GM08714 (cell line): ENCODE results near the gene HNF4A.

Source experiments
- H3K4me3 ChIP-seq: fragments of 200-500 bp; sonication (Bioruptor generic); 2 replicates; pipeline ENCODE4 v1.5.1; 2014; ENCODE audit warnings: mild to moderate bottlenecking, low read length, inconsistent platforms
- ZNF274 ChIP-seq: IDR thresholded peaks from 2 replicates; pipeline ENCODE4 v1.6.1; 2012; ENCODE audit warnings: mild to moderate bottlenecking, low read depth, low read length

HNF4A gene

DNA sequence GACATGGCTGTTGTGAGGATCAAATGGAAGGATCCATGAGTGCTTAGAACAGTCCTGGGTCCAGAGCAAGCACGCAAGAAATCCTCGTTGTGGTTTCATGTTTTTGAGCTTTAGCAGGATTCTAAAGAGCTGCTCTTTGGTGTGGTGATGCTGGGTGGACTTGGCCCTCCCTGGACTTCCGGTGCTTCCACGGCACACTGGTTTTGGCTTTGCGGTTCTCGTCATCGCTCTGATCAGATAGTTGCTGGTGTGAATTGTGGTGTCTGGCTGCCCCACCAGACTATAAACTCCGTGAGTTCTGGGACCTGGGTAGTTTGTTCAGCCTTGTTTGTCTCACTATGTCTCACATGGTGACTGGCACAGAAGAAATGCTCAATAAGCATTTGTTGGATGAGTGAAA is 3.3 kb downstream of the HNF4A start:
- no peak overlapping the region for H3K4me3 ChIP-seq
- TF ChIP-seq ZNF274, result no peak

DNA sequence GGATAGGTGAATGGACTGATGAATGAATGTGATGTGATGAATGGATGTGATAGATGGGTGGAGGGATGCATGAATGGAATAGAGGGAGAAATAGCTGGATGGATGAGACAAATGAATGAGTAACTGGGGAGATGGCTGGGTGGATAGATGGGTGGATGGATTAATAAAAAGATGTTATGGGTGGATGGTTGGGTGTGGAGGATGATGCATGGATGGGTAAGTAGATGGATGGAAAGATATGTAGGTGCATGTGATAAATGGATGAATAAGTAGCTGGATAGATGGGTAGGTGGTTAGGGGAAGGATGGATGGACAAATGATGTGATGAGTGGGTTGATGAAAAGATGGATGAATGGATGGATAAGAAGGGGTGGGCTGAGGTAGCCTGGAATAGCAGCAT is 4.7 kb downstream of the HNF4A start:
- no peak for TF ChIP-seq ZNF274
- no peak overlapping the region for H3K4me3 ChIP-seq

DNA sequence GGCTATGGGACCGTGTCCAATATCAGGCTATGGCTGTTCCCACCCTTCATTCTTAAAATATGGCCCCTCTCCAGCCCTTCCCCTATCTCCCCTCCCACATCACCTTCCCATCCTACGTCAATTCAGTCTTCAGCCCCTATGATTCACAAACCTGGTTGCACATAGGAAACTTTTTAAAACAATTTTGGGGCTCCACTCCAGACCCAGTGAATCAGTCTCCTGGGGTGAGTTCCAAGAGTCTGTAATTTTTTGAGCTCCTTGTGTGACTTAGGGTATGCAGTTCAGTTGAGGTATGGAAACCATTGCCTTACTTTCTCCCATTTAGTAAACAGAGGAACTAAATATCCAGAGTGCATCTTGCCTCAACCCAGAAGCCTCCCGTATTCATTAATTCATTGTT is 5.5 kb downstream of the HNF4A start:
- TF ChIP-seq ZNF274, result no peak
- no peak overlapping the region for H3K4me3 ChIP-seq

DNA sequence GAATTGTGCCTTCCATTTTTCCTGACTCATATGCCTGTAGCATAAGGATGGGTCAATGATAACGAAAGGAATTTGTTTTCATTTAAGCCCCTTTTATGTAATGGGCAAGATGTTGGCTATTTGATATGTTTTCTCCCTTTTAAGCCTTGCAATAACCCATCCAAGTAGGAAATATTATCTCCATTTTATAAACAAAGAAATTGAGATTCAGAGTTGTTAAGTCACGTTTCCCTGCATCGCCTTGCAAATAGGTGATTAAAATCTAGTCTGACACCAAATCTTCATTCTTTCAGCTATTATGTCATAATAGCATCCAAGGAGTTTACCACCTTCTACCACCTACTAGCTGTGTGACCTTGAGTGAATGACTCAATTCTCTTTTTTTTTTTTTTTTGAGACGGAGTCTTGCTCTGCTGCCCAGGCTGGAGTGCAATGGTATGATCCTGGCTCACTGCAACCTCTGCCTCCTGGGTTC is 7.0 kb downstream of the HNF4A start:
- no peak for TF ChIP-seq ZNF274
- no peak overlapping the region for H3K4me3 ChIP-seq

DNA sequence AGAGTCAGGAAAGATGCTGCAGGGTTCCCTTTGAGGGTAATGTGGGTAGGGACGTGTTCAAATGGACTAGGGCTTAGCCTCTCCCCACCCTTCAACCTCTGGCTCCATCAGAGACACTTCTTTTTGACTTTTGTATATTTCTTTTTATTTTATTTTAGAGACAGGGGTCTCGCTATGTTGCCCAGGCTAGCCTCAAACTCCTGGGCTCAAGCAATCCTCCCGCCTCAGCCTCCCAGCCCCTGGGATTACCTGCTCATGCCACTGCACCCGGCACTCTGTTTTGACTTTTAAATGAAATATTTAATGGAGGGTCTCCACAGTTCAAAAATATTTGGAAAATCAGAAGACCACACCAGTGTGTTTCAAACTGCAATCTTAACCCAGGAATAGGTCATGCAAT is 8.6 kb downstream of the HNF4A start:
- no peak overlapping the region for H3K4me3 ChIP-seq
- no peak for TF ChIP-seq ZNF274

DNA sequence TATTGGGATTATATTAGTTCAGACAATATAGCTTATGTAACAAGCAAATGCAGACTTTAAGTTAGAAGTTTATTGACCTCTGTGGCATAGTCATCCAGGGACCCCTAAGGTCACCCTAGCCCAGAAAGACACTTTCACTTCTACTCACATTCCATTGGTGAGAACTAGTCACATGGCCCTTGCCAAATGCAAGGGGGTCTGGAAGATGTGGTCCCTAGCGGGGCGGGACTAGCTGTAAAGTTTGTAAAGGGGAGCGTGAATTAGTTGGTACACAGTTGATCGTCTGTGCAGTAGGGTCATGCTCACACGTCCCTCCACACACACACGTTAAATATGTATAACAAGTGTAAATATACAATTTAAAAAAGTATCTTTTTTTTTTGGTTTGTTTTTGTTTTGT is 9.3 kb downstream of the HNF4A start:
- no peak overlapping the region for H3K4me3 ChIP-seq
- no peak for TF ChIP-seq ZNF274

DNA sequence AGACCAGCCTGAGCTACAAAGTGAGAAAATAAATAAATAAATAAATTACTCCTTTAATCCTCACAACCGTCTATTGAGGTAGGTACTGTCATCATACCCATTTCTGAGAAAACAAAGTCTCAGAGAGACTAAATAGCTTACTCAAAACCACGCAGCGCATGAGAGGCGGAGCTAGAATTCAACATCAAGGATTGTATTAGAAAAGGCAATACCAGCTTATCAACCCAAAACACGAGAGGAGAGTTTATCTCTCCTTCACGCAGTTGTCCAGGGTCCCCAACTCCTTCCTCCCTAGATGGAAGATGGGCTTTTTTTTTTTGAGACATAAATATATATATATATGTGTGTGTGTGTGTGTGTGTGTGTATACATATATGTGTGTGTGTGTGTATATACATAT is 12.2 kb downstream of the HNF4A start:
- no peak overlapping the region for H3K4me3 ChIP-seq
- no peak for TF ChIP-seq ZNF274

DNA sequence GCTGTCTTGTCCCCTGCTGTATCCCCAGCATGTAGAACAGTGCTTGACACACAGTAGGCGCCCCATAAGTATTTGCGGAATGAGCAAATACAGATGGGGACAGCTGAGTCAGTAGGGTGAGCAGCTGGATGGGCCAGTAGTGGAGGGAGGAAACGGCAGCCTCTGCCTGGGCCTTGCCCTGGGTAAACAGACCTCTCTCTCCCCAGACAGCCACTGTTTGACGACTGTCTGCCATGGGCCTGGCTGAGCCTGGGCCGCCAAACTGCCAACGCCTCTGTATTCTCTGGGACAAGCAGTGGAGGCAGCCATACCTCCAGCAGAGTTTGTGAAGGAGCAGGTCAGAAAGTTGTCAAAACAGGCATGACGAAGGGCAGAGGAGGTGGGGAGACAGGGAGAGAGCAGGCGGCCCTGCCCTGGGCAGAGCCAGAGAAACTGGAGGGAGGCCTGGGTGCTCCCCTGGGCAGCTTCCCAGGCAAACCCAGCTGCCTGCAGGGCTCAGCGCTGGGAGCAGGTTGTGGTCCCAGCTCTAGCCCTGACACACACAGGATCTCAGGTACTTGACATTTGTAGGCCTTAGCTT is 15.2 kb downstream of the HNF4A start:
- H3K4me3 ChIP-seq, result no peak overlapping the region
- TF ChIP-seq ZNF274, result no peak

DNA sequence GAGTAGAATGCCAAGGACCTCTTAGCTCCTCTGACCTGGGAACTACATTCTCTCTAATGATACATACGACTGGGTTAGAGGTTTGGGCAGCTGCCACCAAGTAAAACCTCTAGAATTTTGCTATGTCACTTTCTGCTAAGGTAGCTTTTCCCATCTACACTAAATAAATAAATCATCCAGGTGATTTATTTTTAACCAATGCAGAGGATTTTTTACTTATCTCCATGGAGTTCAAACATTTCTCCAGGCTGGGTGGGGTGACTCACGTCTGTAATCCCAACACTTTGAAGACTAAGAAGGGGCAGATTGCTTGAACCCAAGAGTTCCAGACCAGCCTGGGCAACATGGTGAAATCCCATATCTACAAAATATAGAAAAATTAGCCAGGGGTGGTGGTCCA is 27.1 kb downstream of the HNF4A start:
- TF ChIP-seq ZNF274, result no peak
- no peak overlapping the region for H3K4me3 ChIP-seq

DNA sequence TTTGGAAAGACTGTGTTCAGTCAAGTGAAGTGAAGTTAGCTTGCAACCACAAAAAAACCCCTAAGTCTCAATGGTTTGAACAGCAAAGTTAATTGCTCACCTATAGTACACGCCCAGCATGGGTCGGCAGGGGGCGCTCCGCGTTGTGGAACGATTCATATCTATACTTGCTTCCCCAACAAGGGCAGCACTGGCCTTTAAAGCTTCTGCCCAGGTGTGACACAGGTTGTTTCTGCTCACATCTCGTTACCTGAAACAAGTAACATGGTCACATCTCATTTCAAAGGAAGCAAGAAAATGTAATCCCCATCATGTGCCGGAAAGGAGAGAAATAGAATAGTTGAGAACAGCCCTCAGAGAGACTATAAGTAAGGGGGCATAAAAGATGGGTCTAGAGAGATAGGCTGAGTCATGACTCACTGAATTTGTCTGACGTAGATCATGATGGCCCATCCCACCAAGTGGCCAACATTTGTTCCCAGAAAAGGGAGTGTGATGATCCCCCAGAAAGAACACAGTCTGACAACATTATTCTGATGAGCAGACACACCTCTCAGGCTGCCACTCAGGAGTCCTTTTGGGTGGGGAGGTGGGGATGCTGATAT is 29.0 kb downstream of the HNF4A start:
- TF ChIP-seq ZNF274, result no peak
- H3K4me3 ChIP-seq, result no peak overlapping the region

DNA sequence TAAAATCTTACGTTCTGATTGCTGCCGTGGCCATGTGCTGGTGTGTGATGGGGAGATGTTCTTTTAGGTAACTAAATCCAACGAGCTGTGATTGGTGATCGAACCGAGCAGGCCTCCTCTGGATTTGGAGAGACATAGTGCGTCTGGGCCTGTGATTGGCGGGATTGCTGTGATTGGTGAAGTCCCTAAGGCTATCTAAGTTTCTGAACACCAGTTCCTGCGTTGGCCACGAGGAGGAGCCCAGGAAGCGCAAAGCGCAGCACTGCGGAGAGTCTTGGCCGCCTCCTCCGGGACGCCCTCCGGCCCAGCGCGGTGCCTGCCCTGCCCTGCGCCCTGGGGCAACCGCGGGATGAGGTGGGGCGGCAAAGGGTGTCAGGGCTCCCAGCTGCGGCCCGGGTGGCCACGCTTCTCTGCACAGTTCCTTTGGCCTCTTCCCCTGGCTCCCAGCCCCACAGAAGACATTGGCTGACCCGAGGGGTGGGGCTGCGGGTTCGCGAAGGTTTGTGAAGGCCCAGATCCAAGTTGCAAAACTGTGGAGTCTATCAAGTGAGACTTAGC is 33.0 kb downstream of the HNF4A start:
- no peak for TF ChIP-seq ZNF274
- no peak overlapping the region for H3K4me3 ChIP-seq

DNA sequence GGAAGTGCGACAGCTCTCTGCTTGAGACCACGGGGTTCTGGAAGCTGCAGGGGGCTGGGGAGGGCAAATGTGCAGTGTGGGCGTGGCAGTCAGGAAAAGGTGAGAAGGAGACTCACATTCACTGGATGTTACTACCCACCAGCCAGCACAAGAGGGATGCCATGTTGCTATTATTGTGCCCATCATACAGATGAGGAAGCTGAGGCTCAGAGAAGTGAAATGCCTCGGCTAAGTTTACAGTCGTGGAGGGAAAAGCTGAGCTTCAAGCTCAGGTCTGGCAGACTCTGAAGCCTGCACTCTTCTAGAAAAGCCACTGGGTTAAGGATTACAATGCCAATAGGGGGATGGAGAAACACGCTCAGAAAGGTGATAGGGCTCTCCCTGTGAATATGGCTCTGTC is 34.4 kb downstream of the HNF4A start:
- no peak overlapping the region for H3K4me3 ChIP-seq
- no peak for TF ChIP-seq ZNF274

DNA sequence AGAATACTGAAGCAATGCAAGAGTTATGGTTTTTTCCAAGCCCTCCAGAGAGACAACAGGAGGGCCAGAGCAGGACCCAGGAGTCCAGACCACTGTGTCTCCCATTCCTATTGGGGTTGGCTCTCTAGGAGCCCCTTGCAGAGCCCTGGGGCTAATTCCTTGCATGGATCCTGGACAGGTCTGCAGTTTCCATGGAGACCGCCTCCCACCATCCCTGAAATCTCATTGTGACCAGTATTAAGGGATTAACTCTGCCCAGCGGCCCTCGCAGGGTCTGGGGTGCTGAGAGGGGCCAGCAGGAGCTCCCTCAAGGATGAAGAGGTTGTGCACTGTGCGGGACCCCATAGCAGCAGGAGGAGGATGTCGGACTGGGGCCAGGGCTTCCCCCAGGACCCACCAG is 34.8 kb downstream of the HNF4A start:
- TF ChIP-seq ZNF274, result no peak
- no peak overlapping the region for H3K4me3 ChIP-seq

DNA sequence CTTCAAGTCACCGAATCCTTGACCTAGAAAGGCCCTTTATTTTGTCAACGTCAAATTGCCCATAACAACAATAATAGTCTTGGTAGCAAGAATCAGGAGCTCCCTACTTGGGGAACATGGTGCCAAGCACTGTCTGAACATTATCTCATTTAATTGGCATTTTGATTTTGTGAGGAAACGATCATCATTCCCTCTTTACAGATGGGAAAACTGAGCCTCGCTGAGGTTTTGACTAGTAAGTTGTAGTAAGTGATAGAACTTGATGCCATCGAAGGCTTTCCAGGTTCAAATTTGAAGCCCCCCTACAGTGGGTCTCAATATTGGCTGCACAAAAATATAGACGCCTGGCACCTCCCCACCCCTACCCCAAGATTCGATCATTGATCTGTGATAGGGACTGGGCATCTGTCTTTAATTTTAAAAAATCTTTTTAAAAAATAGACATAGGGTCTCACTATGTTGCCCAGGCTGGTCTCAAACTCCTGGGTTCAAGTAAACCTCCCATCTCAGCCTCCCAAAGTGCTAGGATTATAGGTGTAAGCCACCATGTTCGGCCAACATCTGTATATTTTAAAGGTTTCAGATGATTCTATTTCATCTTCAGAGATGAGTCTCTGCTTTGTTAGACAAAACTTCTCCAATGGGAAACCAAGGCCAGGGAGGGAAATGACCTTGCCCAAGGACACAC is 36.7 kb downstream of the HNF4A start:
- no peak overlapping the region for H3K4me3 ChIP-seq
- TF ChIP-seq ZNF274, result no peak
